ENCODE data around the gene CPNE1.

GRCh38 chr20:35632539-35633115 is 32.1 kb downstream of the CPNE1 start:
- TF ChIP-seq POLR2A (IDR thresholded peaks at IDR 0.05): no peak
- TF ChIP-seq, protein P1, sequence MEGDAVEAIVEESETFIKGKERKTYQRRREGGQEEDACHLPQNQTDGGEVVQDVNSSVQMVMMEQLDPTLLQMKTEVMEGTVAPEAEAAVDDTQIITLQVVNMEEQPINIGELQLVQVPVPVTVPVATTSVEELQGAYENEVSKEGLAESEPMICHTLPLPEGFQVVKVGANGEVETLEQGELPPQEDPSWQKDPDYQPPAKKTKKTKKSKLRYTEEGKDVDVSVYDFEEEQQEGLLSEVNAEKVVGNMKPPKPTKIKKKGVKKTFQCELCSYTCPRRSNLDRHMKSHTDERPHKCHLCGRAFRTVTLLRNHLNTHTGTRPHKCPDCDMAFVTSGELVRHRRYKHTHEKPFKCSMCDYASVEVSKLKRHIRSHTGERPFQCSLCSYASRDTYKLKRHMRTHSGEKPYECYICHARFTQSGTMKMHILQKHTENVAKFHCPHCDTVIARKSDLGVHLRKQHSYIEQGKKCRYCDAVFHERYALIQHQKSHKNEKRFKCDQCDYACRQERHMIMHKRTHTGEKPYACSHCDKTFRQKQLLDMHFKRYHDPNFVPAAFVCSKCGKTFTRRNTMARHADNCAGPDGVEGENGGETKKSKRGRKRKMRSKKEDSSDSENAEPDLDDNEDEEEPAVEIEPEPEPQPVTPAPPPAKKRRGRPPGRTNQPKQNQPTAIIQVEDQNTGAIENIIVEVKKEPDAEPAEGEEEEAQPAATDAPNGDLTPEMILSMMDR (IDR thresholded peaks at IDR 0.05): no peak

All from Peyer's patch (tissue), 4 donors.